Colonic mucosa (tissue), 4 donors: ENCODE results near the gene CLRN2. TPM values are rescaled to one million over a fixed set of nuclear protein-coding genes. Genes with fewer than 3 reads are reported as not detected.

Source experiments
- DNase-seq: peaks from one replicate; pipeline ENCODE4 v3.0.0-alpha.2; 2020
- H3K27ac ChIP-seq: fragments of 200-600 bp; one replicate; pipeline ENCODE4 v1.8.0; 2021
- H3K27me3 ChIP-seq: fragments of 200-600 bp; one replicate; pipeline ENCODE4 v1.8.0; 2021
- H3K36me3 ChIP-seq: fragments of 200-600 bp; one replicate; pipeline ENCODE4 v1.8.0; 2021
- H3K4me1 ChIP-seq: fragments of 200-600 bp; one replicate; pipeline ENCODE4 v1.8.0; 2021; ENCODE audit warnings: mild to moderate bottlenecking
- H3K4me3 ChIP-seq: fragments of 200-600 bp; one replicate; pipeline ENCODE4 v1.8.0; 2021
- H3K9ac ChIP-seq, 2 donors: one replicate each; pipeline ENCODE4 v1.7.0; 2013; ENCODE audit warnings: control low read depth in 2 of 2, low read depth in 2 of 2, low read length in 2 of 2
- H3K9me3 ChIP-seq: fragments of 200-600 bp; one replicate; pipeline ENCODE4 v1.8.0; 2021
- CTCF ChIP-seq: fragments of 200-600 bp; IDR thresholded peaks from one replicate; pipeline ENCODE4 v1.8.0; 2022; ENCODE audit warnings: antibody characterized with exemption, mild to moderate bottlenecking
- intact Hi-C: fragments of 100-400 bp; cut with DNase I; formaldehyde crosslinking; loops from one replicate; pipeline ENCODE4 v1.14.1; 2022
- total RNA-seq, 2 donors: library from RNA; stranded (reverse); fragmentation: NEBNext Ultra II Directional in 1 of 2; extraction: Animal tissue kit (Norgen Biotek cat#: 25700) in 1 of 2; gene quantifications; one replicate each; pipeline ENCODE4 v1.2.1, GENCODE V29; 2021
- donor health status: healthy.
- donor health status: DM: no; HTN: no; CAD: no.
- donor health status: DM: no; HTN: no; CAD: no.

Gene CLRN2
- total RNA-seq, 2 donors from 2014 or later, result not detected

DNA sequence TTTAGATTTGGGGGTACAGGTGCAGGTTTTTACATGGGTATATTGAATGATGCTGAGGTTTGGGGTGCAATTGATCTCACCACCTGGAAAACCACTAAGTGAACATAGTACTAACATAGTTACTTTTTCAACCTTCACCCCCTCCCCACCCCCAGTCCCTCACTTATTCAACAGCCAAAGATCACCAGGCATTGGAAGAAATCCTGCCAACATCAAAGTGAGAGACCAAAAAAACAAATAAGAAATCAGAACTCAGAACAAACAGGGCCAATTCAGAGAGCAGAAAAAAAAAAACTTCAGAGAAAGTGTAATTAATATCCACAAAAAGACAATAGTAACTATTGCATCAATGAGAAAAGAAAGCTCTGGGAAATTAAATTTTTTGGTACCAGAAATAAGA is 41.5 kb downstream of the CLRN2 start:
- Histone ChIP-seq H3K27me3 (no peaks in the 10 kb centered on the region), H3K27ac (no peak overlapping the region), H3K4me1 (no peaks in the 10 kb centered on the region), H3K4me3 (no peak overlapping the region), H3K9me3 (no peaks in the 10 kb centered on the region), H3K9ac (no peak overlapping the region), H3K36me3 (no peaks in the 10 kb centered on the region)
- TF ChIP-seq CTCF, result no peak
- intact Hi-C loops, result loop anchor here (10.0 kb wide), 1 partner anchor 248 kb away; no protein-coding TSS in a partner anchor
- no peak for DNase-seq

GRCh38 chr4:17557880-17558279 is 42.9 kb downstream of the CLRN2 start:
- Histone ChIP-seq H3K9ac (no peak overlapping the region), H3K9me3 (no peaks in the 10 kb centered on the region), H3K27me3 (no peaks in the 10 kb centered on the region), H3K27ac (no peak overlapping the region), H3K36me3 (no peaks in the 10 kb centered on the region), H3K4me1 (no peaks in the 10 kb centered on the region), H3K4me3 (no peak overlapping the region)
- no peak for DNase-seq
- TF ChIP-seq CTCF, result no peak
- intact Hi-C loops, result loop anchor here (10.0 kb wide), 1 partner anchor 247 kb away; no protein-coding TSS in a partner anchor

- no peaks in the 10 kb centered on the region for H3K9me3 ChIP-seq
- no peaks in the 10 kb centered on the region for H3K36me3 ChIP-seq
- no peak overlapping the region for H3K9ac ChIP-seq
- TF ChIP-seq CTCF, result no peak
- intact Hi-C loops, result loop anchor here (10.0 kb wide), 1 partner anchor 246 kb away; no protein-coding TSS in a partner anchor
- no peak overlapping the region for H3K27ac ChIP-seq
- H3K4me1 ChIP-seq, result no peaks in the 10 kb centered on the region
- H3K27me3 ChIP-seq, result no peaks in the 10 kb centered on the region
- no peak overlapping the region for H3K4me3 ChIP-seq
- DNase-seq, result no peak
Observed at GRCh38 chr4:17558941-17559708, 44.2 kb downstream of the CLRN2 start.

GRCh38 chr4:17559709-17560048 is 44.7 kb downstream of the CLRN2 start:
- no peak for DNase-seq
- H3K36me3 ChIP-seq, result no peaks in the 10 kb centered on the region
- no peak overlapping the region for H3K4me3 ChIP-seq
- no peaks in the 10 kb centered on the region for H3K27me3 ChIP-seq
- no peak for TF ChIP-seq CTCF
- no peak overlapping the region for H3K9ac ChIP-seq
- H3K9me3 ChIP-seq, result no peaks in the 10 kb centered on the region
- no peak overlapping the region for H3K27ac ChIP-seq
- intact Hi-C loops, result loop anchor here (10.0 kb wide), 1 partner anchor 245 kb away; no protein-coding TSS in a partner anchor
- no peaks in the 10 kb centered on the region for H3K4me1 ChIP-seq

DNA sequence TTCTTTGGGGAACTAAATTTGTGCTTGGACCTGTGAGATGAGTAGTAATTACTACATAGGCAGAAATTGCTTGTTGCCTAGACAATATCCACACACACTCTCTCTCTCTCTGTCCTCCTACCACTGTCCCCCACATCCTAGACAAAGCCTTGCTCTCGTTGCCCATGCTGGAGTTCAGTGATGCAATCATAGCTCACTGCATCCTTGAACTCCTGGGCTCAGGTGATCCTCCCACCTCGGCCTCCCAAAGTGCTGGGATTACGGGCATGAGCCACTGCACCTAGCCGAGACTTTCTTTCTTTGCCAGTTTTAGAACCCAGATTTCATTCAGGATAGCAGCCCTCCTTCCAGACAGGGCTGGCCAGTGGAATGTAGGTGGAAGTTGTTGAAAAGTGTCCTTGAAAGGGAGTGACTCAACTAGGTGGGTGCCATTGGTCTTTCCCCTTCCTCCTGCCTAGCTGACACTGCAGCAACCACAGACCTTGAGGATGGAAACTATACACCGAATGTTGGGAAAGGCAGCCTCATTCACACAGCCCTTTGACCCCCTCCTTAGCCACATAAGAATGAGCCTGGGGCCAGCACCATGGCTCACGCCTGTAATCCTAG is 45.2 kb downstream of the CLRN2 start:
- H3K4me1 ChIP-seq, result no peaks in the 10 kb centered on the region
- H3K4me3 ChIP-seq, result no peak overlapping the region
- H3K9ac ChIP-seq, result no peak overlapping the region
- no peak overlapping the region for H3K27ac ChIP-seq
- no peak for TF ChIP-seq CTCF
- DNase-seq, result no peak
- H3K36me3 ChIP-seq, result no peaks in the 10 kb centered on the region
- no peaks in the 10 kb centered on the region for H3K27me3 ChIP-seq
- intact Hi-C loops, result no loop called here
- no peaks in the 10 kb centered on the region for H3K9me3 ChIP-seq
